Measurements from ENCODE around the gene C2CD4C.
"Not testable (repeated sequence)": the region's sequence is repeated elsewhere in the genome, so short reads cannot be mapped to it uniquely, and the experiment has no call there.

Gene C2CD4C

GRCh38 chr19:395467-395866 lies 13.5 kb downstream of the C2CD4C start:
- no peak overlapping the region for H3K4me3 ChIP-seq (replicated peaks; ENCODE audit: low read depth, low read length)
- DNase-seq (ENCODE audit: low read depth) = no peak
- TF ChIP-seq CTCF (IDR thresholded peaks at IDR 0.05; ENCODE audit: low read length, missing control alignments) = no peak

GRCh38 chr19:394857-395256 lies 14.1 kb downstream of the C2CD4C start:
- H3K4me3 ChIP-seq (replicated peaks; ENCODE audit: low read depth, low read length); DNase-seq (ENCODE audit: low read depth): not testable (repeated sequence)

- not testable (repeated sequence) for DNase-seq (ENCODE audit: low read depth); H3K4me3 ChIP-seq (replicated peaks; ENCODE audit: low read depth, low read length)
These were observed 15.4 kb downstream of the C2CD4C start for GRCh38 chr19:393560-393959.

- no peak overlapping the region for H3K4me3 ChIP-seq (replicated peaks; ENCODE audit: low read depth, low read length)
- no peak for TF ChIP-seq CTCF (IDR thresholded peaks at IDR 0.05; ENCODE audit: low read length, missing control alignments)
- DNase-seq (ENCODE audit: low read depth) = no peak
These were observed 16.5 kb downstream of the C2CD4C start for GRCh38 chr19:392375-392970.

GRCh38 chr19:391726-392374 lies 17.1 kb downstream of the C2CD4C start:
- TF ChIP-seq CTCF (IDR thresholded peaks at IDR 0.05; ENCODE audit: low read length, missing control alignments) = no peak
- no peak for DNase-seq (ENCODE audit: low read depth)
- no peak overlapping the region for H3K4me3 ChIP-seq (replicated peaks; ENCODE audit: low read depth, low read length)

GRCh38 chr19:391207-391557 lies 17.8 kb downstream of the C2CD4C start:
- no peak overlapping the region for H3K4me3 ChIP-seq (replicated peaks; ENCODE audit: low read depth, low read length)
- DNase-seq (ENCODE audit: low read depth) = no peak
- no peak for TF ChIP-seq CTCF (IDR thresholded peaks at IDR 0.05; ENCODE audit: low read length, missing control alignments)

GRCh38 chr19:390386-391206 lies 18.4 kb downstream of the C2CD4C start:
- H3K4me3 ChIP-seq (replicated peaks; ENCODE audit: low read depth, low read length) = no peak overlapping the region
- TF ChIP-seq CTCF (IDR thresholded peaks at IDR 0.05; ENCODE audit: low read length, missing control alignments) = no peak
- no peak for DNase-seq (ENCODE audit: low read depth)

- no peak overlapping the region for H3K4me3 ChIP-seq (replicated peaks; ENCODE audit: low read depth, low read length)
- no peak for DNase-seq (ENCODE audit: low read depth)
- TF ChIP-seq CTCF (IDR thresholded peaks at IDR 0.05; ENCODE audit: low read length, missing control alignments) = no peak
These were observed 19.0 kb downstream of the C2CD4C start for GRCh38 chr19:389935-390289.

All from fibroblast of pulmonary artery (primary cell).